Mesothelial cell of epicardium (in vitro differentiated cells): ENCODE data around the gene ARL5C. TPM values are rescaled to one million over a fixed set of nuclear protein-coding genes. Genes with fewer than 3 reads are reported as not detected.

Experiments used
- DNase-seq, 2 experiments: peaks; one replicate each; pipeline ENCODE4 v3.0.0; 2021; ENCODE audit warnings: low spot score in 2 of 2; ENCODE audit not compliant: unreplicated experiment in 2 of 2
- H3K27ac Mint-ChIP-seq: 2 replicates; pipeline ENCODE4 v1.8.0; 2021; ENCODE audit warnings: mixed read lengths
- H3K27me3 Mint-ChIP-seq: 2 replicates; pipeline ENCODE4 v1.8.0; 2021; ENCODE audit warnings: low read depth, mixed read lengths
- H3K36me3 Mint-ChIP-seq: 2 replicates; pipeline ENCODE4 v1.8.0; 2021; ENCODE audit warnings: mixed read lengths
- H3K4me1 Mint-ChIP-seq: 2 replicates; pipeline ENCODE4 v1.8.0; 2021; ENCODE audit warnings: mixed read lengths
- H3K4me3 Mint-ChIP-seq: 2 replicates; pipeline ENCODE4 v1.8.0; 2021; ENCODE audit warnings: mild to moderate bottlenecking, moderate library complexity, mixed read lengths
- H3K9me3 Mint-ChIP-seq: 2 replicates; pipeline ENCODE4 v1.8.0; 2021; ENCODE audit warnings: mixed read lengths
- total RNA-seq: library from RNA; stranded (reverse); gene quantifications from 3 replicates; pipeline ENCODE4 v1.2.1, GENCODE V29; 2021
- TF ChIP-seq, protein P1 (sequence below): fragments of 200-600 bp; sonication (generic); IDR thresholded peaks from one replicate; pipeline ENCODE4 v1.5.0; 2021; ENCODE audit warnings: antibody characterized with exemption; ENCODE audit not compliant: unreplicated experiment

ARL5C gene
- total RNA-seq, 1 donor from 2014 or later, result not detected

GRCh38 chr17:39110435-39111136 lies 55.4 kb downstream of the ARL5C start:
- Mint-ChIP-seq H3K36me3 (no peaks in the 10 kb centered on the region), H3K9me3 (no peaks in the 10 kb centered on the region), H3K4me3 (no peak overlapping the region), H3K4me1 (peaks cover 23% of the 10 kb centered on the region), H3K27me3 (no peaks in the 10 kb centered on the region), H3K27ac (no peak overlapping the region)
- no peak for DNase-seq
- TF ChIP-seq, protein P1, sequence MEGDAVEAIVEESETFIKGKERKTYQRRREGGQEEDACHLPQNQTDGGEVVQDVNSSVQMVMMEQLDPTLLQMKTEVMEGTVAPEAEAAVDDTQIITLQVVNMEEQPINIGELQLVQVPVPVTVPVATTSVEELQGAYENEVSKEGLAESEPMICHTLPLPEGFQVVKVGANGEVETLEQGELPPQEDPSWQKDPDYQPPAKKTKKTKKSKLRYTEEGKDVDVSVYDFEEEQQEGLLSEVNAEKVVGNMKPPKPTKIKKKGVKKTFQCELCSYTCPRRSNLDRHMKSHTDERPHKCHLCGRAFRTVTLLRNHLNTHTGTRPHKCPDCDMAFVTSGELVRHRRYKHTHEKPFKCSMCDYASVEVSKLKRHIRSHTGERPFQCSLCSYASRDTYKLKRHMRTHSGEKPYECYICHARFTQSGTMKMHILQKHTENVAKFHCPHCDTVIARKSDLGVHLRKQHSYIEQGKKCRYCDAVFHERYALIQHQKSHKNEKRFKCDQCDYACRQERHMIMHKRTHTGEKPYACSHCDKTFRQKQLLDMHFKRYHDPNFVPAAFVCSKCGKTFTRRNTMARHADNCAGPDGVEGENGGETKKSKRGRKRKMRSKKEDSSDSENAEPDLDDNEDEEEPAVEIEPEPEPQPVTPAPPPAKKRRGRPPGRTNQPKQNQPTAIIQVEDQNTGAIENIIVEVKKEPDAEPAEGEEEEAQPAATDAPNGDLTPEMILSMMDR, result no peak

DNA sequence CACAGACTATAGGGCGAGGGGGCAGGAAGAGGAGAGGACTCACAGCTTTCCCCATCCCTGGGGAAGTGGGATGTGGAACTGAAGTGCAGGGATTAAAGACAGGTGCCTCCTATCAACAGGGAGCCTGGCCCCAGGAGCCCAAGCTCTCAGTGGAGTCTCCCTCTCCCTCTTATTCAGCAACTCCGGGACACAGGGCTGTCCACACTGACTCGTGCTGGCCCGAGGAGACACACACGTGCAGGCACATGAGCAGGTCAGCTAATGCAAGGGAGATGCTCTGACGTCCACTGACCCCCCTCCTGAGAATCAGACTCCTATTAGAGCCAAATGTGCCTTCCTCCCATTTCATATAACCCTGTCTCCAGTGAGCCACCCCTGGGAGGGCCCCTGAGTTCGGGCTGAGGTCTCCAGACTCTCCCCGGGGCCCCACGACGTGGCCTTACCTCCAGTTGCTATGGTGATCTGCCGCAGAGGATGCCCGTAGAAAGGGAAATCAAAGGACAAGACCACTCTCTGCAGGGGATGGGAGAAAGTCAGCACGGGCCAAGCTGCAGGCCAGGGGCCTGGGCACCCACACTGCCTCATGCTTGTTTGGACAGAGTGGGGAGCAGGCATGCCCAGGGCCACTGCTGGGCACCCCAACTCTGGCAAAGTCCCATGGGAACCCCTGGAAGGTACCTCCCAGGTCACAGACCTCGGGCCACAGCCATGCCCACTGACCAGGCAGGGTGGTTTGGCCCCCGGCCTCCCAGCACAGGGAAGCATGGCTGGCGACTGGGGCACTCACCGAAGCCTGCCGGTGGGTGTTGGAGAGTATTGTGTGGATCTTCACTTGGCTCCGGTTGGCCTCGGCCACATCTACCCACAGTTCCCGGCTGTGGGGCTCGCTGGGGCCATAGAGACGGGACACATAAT lies 57.2 kb downstream of the ARL5C start:
- TF ChIP-seq, protein P1, result no peak
- no peak overlapping the region for H3K4me3 Mint-ChIP-seq
- no peaks in the 10 kb centered on the region for H3K27me3 Mint-ChIP-seq
- H3K36me3 Mint-ChIP-seq, result no peaks in the 10 kb centered on the region
- no peak overlapping the region for H3K27ac Mint-ChIP-seq
- DNase-seq, result no peak
- no peaks in the 10 kb centered on the region for H3K9me3 Mint-ChIP-seq
- H3K4me1 Mint-ChIP-seq, result peaks cover 16% of the 10 kb centered on the region

- no peaks in the 10 kb centered on the region for H3K9me3 Mint-ChIP-seq
- no peak overlapping the region for H3K4me3 Mint-ChIP-seq
- no peak for DNase-seq
- H3K27me3 Mint-ChIP-seq, result no peaks in the 10 kb centered on the region
- no peaks in the 10 kb centered on the region for H3K36me3 Mint-ChIP-seq
- TF ChIP-seq, protein P1, result no peak
- H3K27ac Mint-ChIP-seq, result peak overlapping the region; percentile 53
- peaks cover 16% of the 10 kb centered on the region for H3K4me1 Mint-ChIP-seq
These were observed 58.0 kb downstream of the ARL5C start for GRCh38 chr17:39107973-39108372.

- Mint-ChIP-seq H3K27me3 (no peaks in the 10 kb centered on the region), H3K36me3 (no peaks in the 10 kb centered on the region), H3K9me3 (no peaks in the 10 kb centered on the region), H3K4me3 (no peak overlapping the region), H3K27ac (no peak overlapping the region), H3K4me1 (peaks cover 16% of the 10 kb centered on the region)
- no peak for DNase-seq
- TF ChIP-seq, protein P1, result no peak
These were observed 58.8 kb downstream of the ARL5C start for GRCh38 chr17:39107155-39107554.

Other genes starting within 250 kb of the ARL5C start
- not detected in 3 replicates for gene FBXO47, start 198.8 kb downstream of the ARL5C start, total RNA-seq
- 15.4 to 18.6 TPM (median 17.0 TPM) in 3 replicates for gene PLXDC1, start 14.5 kb downstream of the ARL5C start, total RNA-seq
- gene CACNB1, start 31.5 kb upstream of the ARL5C start, total RNA-seq, result 19.2 to 21.6 TPM (median 19.3 TPM) in 3 replicates
- gene RPL19, start 34.1 kb upstream of the ARL5C start, total RNA-seq, result 1,422 to 1,472 TPM (median 1,468 TPM) in 3 replicates
- gene STAC2, start 59.8 kb upstream of the ARL5C start, total RNA-seq, result 0.63 to 0.86 TPM (median 0.77 TPM) in 3 replicates
- 28.6 to 29.1 TPM (median 29.0 TPM) in 3 replicates for gene FBXL20, start 235.5 kb upstream of the ARL5C start, total RNA-seq